ENCODE measurements around the gene KCNT1.

Gene KCNT1

GRCh38 chr9:135706288-135706687 lies 4.3 kb downstream of the KCNT1 start:
- TF ChIP-seq, protein P1, sequence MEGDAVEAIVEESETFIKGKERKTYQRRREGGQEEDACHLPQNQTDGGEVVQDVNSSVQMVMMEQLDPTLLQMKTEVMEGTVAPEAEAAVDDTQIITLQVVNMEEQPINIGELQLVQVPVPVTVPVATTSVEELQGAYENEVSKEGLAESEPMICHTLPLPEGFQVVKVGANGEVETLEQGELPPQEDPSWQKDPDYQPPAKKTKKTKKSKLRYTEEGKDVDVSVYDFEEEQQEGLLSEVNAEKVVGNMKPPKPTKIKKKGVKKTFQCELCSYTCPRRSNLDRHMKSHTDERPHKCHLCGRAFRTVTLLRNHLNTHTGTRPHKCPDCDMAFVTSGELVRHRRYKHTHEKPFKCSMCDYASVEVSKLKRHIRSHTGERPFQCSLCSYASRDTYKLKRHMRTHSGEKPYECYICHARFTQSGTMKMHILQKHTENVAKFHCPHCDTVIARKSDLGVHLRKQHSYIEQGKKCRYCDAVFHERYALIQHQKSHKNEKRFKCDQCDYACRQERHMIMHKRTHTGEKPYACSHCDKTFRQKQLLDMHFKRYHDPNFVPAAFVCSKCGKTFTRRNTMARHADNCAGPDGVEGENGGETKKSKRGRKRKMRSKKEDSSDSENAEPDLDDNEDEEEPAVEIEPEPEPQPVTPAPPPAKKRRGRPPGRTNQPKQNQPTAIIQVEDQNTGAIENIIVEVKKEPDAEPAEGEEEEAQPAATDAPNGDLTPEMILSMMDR (IDR thresholded peaks at IDR 0.05; ENCODE audit: extremely low read depth, missing control alignments), result no peak
- no peak for DNase-seq (ENCODE audit: low spot score)

DNA sequence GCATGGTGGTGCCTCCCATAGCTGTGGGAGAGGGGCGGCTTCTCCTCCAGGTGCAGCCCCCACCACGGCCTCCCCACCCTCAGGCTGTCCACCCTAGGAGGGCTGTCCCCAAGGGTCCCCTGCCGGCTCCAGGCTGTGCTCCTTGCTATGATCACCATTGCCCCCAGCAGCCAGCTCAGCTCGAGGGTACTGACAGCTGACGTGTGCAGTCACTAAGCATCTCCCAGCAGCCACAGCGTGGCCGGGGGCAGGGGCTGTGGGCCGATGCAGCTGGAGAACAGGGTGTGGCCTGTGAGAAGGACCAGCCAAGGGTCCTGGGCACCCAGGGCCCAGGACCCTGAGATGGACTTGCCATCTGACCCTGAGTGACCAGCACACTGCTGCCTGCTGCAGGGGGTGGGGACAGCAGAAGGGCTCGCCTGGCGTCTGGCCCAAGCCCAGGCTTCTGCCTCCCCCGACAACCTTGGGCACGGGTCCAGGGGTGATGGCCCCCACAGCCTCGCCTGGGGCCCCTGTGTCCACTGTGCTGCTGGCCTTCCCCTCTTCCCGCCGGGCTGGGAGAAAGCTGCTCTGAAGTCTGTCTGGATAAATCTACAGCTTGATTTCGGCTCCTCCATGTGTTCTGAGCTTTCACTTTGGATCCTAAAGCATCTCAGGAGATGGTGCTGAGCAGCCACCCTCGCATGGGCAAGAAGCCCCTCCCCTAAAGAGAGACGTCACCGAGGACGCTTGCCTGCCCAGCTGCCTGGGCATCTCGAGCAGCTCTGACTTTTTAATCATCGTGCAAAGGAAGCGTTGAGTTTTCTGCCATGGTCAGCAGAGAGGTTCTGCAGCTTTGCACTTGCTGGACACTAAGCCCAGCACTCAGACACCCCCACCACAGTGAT lies 5.5 kb downstream of the KCNT1 start:
- no peak for DNase-seq (ENCODE audit: low spot score)
- TF ChIP-seq, protein P1 (IDR thresholded peaks at IDR 0.05; ENCODE audit: extremely low read depth, missing control alignments), result no peak

GRCh38 chr9:135708164-135708563 lies 6.2 kb downstream of the KCNT1 start:
- DNase-seq (ENCODE audit: low spot score), result no peak

DNA sequence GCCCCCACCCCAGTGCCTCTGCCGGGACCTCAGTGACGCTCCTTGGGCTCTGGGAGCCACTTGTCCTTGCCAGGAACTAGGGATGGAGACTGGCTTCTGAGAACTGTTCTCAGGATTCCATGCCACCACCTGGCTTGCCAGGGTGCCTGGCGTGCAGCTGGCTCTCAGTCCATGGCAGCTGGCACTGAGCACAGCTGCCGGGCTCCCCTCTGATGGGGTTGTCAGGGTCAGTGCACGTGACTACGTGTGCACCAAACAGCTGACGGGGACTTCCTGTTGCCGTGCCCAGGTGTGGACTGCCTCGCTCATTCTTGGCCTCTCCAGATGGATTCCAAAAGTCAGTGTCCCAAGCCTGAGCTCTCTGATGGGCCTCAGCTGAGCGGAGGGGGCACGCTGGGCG lies 9.4 kb downstream of the KCNT1 start:
- TF ChIP-seq, protein P1 (IDR thresholded peaks at IDR 0.05; ENCODE audit: extremely low read depth, missing control alignments), result no peak
- DNase-seq (ENCODE audit: low spot score), result no peak

More at GRCh38 chr9:135708164-135708563, 6.2 kb downstream of the KCNT1 start:
- TF ChIP-seq, protein P1 (IDR thresholded peaks at IDR 0.05; ENCODE audit: extremely low read depth, missing control alignments), result no peak

DNA sequence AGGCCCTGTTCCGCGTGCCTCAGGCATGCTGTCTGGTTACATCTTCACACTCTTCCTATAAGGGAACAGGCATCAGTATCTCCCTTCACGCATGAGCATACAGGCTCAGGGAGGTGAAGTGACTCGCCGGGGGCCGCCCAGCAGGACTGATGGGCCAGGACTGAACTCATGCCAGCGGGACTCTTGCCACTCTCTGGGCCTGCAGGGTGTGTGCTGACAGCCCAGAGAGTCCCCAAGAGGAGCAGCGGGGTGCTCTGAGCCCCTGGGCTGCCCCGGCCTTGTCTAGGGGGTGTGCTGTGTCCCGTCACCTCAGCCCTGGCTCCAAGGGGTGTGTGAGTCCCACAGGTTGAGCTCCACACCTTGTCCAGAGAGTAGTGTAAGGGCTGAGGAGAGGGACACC lies 9.9 kb downstream of the KCNT1 start:
- DNase-seq (ENCODE audit: low spot score), result no peak
- TF ChIP-seq, protein P1 (IDR thresholded peaks at IDR 0.05; ENCODE audit: extremely low read depth, missing control alignments), result no peak

DNA sequence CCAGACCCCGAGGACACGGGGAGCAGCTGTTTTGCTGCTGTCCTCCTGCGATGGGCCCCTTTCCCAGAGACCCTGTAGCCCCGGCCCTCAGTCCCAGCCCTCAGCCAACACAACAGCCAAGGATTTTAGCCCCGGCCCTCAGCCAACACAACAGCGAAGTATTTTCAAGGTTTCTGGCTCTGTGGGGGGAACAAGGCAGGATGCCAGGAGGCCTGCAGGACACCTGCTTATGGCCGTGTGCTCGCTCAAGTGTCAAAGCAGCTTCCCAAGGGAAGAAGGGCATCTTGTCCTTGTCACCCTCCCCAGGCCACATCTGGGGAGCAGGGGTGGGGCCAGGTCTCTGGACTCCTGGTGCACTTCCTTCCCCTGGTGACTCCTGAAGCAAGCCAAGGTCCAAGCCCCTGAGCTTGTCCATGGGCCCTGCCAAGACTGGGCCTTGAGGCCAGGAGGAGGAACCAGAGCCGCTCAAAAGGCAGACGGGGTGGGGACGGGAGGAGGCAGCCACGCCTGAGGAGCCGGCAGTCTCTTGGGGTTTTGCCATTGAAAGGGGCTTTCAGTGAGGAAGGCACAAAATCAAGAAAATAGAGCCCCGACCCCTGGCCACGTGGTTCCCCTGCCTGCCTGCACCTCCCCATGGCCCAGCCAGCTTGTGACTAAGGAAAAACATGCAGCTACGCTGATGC lies 10.8 kb downstream of the KCNT1 start:
- DNase-seq (ENCODE audit: low spot score), result no peak
- TF ChIP-seq, protein P1 (IDR thresholded peaks at IDR 0.05; ENCODE audit: extremely low read depth, missing control alignments), result no peak
